Right lobe of liver (tissue), 6 donors: ENCODE results near the gene MCRS1. TPM values are rescaled to one million over a fixed set of nuclear protein-coding genes. Genes with fewer than 3 reads are reported as not detected.
"Not testable (repeated sequence)": the region's sequence is repeated elsewhere in the genome, so short reads cannot be mapped to it uniquely, and the experiment has no call there.

ENCODE experiments used
- ATAC-seq, 4 donors: fragments of 200-7000 bp; cut with Tn5 transposase; one replicate each; pipeline ENCODE4 v1.9.1; 2020; ENCODE audit warnings: mild to moderate bottlenecking in 4 of 4, moderate library complexity in 4 of 4
- DNase-seq, 3 donors: peaks; one replicate each; pipeline ENCODE4 v3.0.0-alpha.2; 2020
- H3K27ac ChIP-seq, 3 donors: fragments of 200-600 bp; one replicate each; pipeline ENCODE4 v1.8.0; 2022
- H3K27me3 ChIP-seq, 2 donors: fragments of 200-600 bp; one replicate each; pipeline ENCODE4 v1.8.0; 2022
- H3K36me3 ChIP-seq, 4 donors: fragments of 200-600 bp; sonication (generic) in 1 of 4; one replicate each; pipeline versions ENCODE4 v1.5.1 to v1.8.0; 2017 to 2022; ENCODE audit warnings: control low read depth in 1 of 4
- H3K4me1 ChIP-seq, 4 donors: fragments of 200-600 bp; sonication (generic) in 1 of 4; one replicate each; pipeline versions ENCODE4 v1.5.1 to v1.8.0; 2017 to 2022; ENCODE audit warnings: control low read depth in 1 of 4
- H3K4me3 ChIP-seq, 3 donors: fragments of 200-600 bp; one replicate each; pipeline ENCODE4 v1.8.0; 2022
- H3K9me3 ChIP-seq, 4 donors: fragments of 200-600 bp; sonication (generic) in 1 of 4; one replicate each; pipeline versions ENCODE4 v1.5.1 to v1.8.0; 2017 to 2022; ENCODE audit warnings: control low read depth in 1 of 4
- CTCF ChIP-seq, 4 donors: fragments of 200-600 bp in 3 of 4; fragments of 450-650 bp in 1 of 4; IDR thresholded peaks; one replicate each; pipeline versions ENCODE4 v1.5.1 to v1.8.0; 2016 to 2022; ENCODE audit warnings: antibody characterized with exemption in 4 of 4, mild to moderate bottlenecking in 2 of 4
- POLR2A ChIP-seq: fragments of 450-650 bp; IDR thresholded peaks from one replicate; pipeline ENCODE4 v1.6.1; 2017; ENCODE audit warnings: antibody characterized with exemption, mild to moderate bottlenecking
- WGBS: methylation state at CpG from one replicate; pipeline ENCODE4 v1.1.6; 2018; ENCODE audit warnings: low coverage, low lambda C conversion rate; ENCODE audit not compliant: insufficient coverage; ENCODE audit errors: missing lambda C conversion rate; 5-methylcytosine and 5-hydroxymethylcytosine counted together
- intact Hi-C, 2 donors: fragments of 100-400 bp; cut with DNase I; formaldehyde crosslinking; loops; one replicate each; pipeline versions ENCODE4 v1.11.2 to v1.14.1; 2022
- long read RNA-seq: library from polyadenylated mRNA; unstranded; transcript quantifications from one replicate; pipeline ENCODE4 v2.0.0, GENCODE V29; 2019
- total RNA-seq, 6 experiments: library from RNA; depleted of rRNA in 2 of 6; stranded (reverse); fragments of >200 nt in 2 of 6; fragmentation: NEBNext Ultra II Directional in 3 of 6; extraction: Animal tissue kit (Norgen Biotek cat#: 25700) in 3 of 6; gene quantifications; one replicate each; pipeline versions ENCODE4 v1.1.0 to v1.2.4, GENCODE V29; 2016 to 2023
- donor health status: DM: no; HTN: yes; CAD: no.
- donor health status: DM: no; HTN: no; CAD: no.
- donor health status: DM: no; HTN: no; CAD: no.
- donor health status: DM: no; HTN: yes; CAD: no.
- donor health status: DM: no; HTN: yes; CAD: no.

Gene MCRS1
- total RNA-seq: 10 to 100 TPM; 16.0 to 23.0 (median 20.4) TPM
- long read RNA-seq, partial matches to known transcripts: 1 of 2 reads
- long read RNA-seq, other reads (novel, unspliced or antisense): 0 of 2 reads

- peaks cover 0 to 25% (median 13%) of the 10 kb centered on the region in 4 donors for H3K36me3 ChIP-seq
- peak; percentile 60 for TF ChIP-seq POLR2A
- TF ChIP-seq CTCF (IDR thresholded peaks at IDR 0.05): no peak
- H3K4me3 ChIP-seq: peak within 1 kb of the TSS; percentile 88 to 97 (median 90)
- WGBS: under 1% methylated on average over 38 of the region's 54 CpGs
- DNase-seq (peak; percentile 85 to 92 (median 91)), ATAC-seq (peak; percentile 90 to 98 (median 96))
- intact Hi-C loops: no loop called here
- H3K27ac ChIP-seq: peak within 1 kb of the TSS; percentile 77 to 88 (median 87)
- H3K27me3 ChIP-seq: no peaks in the 10 kb centered on the region
- H3K9me3 ChIP-seq: no peaks in the 10 kb centered on the region
- H3K4me1 ChIP-seq: peaks cover 0 to 18% (median 0%) of the 10 kb centered on the region in 4 donors
Measured at GRCh38 chr12:49567611-49568441, at the start of gene MCRS1. Gene MCRS1, minus strand, starts transcription at chr12:49568142. Its CDS starts 1,411 bp downstream, at chr12:49566731.

GRCh38 chr12:49616533-49617219 is 48.7 kb upstream of the MCRS1 start:
- TF ChIP-seq CTCF (IDR thresholded peaks at IDR 0.05) (no peak), POLR2A (no peak)
- intact Hi-C loops: no loop called here
- no peak for ATAC-seq
- Histone ChIP-seq H3K27ac (no peak overlapping the region), H3K4me1 (peaks cover 0 to 9% (median 2%) of the 10 kb centered on the region in 4 donors), H3K27me3 (no peaks in the 10 kb centered on the region), H3K4me3 (no peak overlapping the region), H3K9me3 (no peaks in the 10 kb centered on the region), H3K36me3 (no peaks in the 10 kb centered on the region)
- no peak for DNase-seq
- 29% methylated on average over 5 of the region's 5 CpGs for WGBS

- no peak overlapping the region for H3K27ac ChIP-seq
- H3K4me1 ChIP-seq: peaks cover 0 to 8% (median 2%) of the 10 kb centered on the region in 4 donors
- 100% methylated on average over 7 of the region's 7 CpGs for WGBS
- H3K4me3 ChIP-seq: no peak overlapping the region
- no peak for TF ChIP-seq POLR2A
- intact Hi-C loops: no loop called here
- no peaks in the 10 kb centered on the region for H3K27me3 ChIP-seq
- no peak for DNase-seq
- H3K36me3 ChIP-seq: no peaks in the 10 kb centered on the region
- no peak for ATAC-seq
- H3K9me3 ChIP-seq: no peaks in the 10 kb centered on the region
Measured at GRCh38 chr12:49615725-49616124, 47.8 kb upstream of the MCRS1 start.

GRCh38 chr12:49612210-49612609 is 44.3 kb upstream of the MCRS1 start:
- peaks cover 0 to 8% (median 2%) of the 10 kb centered on the region in 4 donors for H3K4me1 ChIP-seq
- no peak for TF ChIP-seq POLR2A
- TF ChIP-seq CTCF (IDR thresholded peaks at IDR 0.05): no peak
- intact Hi-C loops: no loop called here
- H3K36me3 ChIP-seq: no peaks in the 10 kb centered on the region
- ATAC-seq (peak in 1 of 4 donors; percentile 60), DNase-seq (no peak)
- H3K4me3 ChIP-seq: no peak overlapping the region
- H3K27ac ChIP-seq: no peak overlapping the region
- no peaks in the 10 kb centered on the region for H3K9me3 ChIP-seq
- no peaks in the 10 kb centered on the region for H3K27me3 ChIP-seq

GRCh38 chr12:49610785-49611184 is 42.8 kb upstream of the MCRS1 start:
- 84% methylated on average over 4 of the region's 4 CpGs for WGBS
- H3K4me1 ChIP-seq, H3K36me3 ChIP-seq, H3K27me3 ChIP-seq, H3K27ac ChIP-seq, intact Hi-C loops, ATAC-seq, DNase-seq, H3K9me3 ChIP-seq, H3K4me3 ChIP-seq: not testable (repeated sequence)
